ELR (cell line): ENCODE data around the gene TRAM2.
A peak's percentile ranks its signal among the peaks of the same experiment; 100 is the strongest.

Experiments
- DNase-seq: peaks from one replicate; pipeline ENCODE4 v3.0.0-alpha.2; 2015; ENCODE audit warnings: low read depth

Gene TRAM2

DNA sequence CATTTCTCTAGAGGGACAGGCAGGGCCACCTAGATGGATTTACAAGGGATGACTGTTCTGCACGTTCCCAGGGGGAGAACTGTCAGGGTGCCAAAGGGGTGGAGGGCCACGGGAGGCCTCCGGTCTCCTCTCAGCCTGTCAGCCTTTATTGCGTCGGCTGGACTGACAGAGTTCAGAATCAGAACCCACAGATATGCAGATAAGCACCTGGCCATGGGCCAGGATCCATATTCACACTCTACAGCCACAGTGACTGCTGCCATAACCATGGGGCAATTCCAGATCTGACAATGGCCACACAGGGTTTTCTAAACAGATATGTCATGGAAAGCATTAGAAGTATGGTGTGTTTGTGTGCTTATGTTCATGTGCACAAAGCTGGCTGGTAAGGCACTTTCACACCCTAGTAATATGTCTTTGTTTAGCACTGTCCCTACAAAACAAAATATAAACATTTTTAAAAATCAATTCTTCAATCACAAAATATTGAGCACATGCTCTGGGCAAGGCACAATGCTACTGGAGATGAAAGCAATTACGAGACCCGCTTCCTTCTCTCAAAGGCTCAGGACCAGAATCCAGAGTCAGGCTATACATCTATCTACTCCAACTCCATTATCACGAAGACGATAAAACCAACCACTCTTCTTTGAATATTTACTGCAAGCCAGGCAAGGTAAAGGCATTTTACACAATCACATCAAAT is 29.1 kb downstream of the TRAM2 start:
- peak; percentile 70 for DNase-seq

GRCh38 chr6:52546678-52547077 is 30.2 kb downstream of the TRAM2 start:
- no peak for DNase-seq

DNA sequence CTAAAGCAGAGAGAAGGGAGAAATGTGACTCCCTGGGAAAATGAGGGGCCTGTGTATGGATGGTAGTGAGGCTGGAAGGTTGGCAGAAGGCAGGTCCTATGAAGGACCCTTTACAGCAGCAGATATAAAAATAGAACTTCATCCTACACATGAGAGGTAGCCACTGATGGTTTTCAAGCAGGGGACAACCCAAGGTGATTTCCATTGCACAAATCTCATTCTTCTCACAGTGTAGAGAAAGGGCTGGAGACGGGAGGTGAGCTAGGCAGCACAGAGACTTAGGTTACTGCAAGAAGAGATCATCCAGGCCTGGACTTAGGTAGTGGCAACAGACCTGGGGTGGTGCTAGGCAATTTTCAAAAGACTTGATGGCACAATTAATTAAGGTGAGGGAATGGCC is 30.7 kb downstream of the TRAM2 start:
- no peak for DNase-seq

GRCh38 chr6:52545406-52546119 is 31.3 kb downstream of the TRAM2 start:
- DNase-seq = no peak

DNA sequence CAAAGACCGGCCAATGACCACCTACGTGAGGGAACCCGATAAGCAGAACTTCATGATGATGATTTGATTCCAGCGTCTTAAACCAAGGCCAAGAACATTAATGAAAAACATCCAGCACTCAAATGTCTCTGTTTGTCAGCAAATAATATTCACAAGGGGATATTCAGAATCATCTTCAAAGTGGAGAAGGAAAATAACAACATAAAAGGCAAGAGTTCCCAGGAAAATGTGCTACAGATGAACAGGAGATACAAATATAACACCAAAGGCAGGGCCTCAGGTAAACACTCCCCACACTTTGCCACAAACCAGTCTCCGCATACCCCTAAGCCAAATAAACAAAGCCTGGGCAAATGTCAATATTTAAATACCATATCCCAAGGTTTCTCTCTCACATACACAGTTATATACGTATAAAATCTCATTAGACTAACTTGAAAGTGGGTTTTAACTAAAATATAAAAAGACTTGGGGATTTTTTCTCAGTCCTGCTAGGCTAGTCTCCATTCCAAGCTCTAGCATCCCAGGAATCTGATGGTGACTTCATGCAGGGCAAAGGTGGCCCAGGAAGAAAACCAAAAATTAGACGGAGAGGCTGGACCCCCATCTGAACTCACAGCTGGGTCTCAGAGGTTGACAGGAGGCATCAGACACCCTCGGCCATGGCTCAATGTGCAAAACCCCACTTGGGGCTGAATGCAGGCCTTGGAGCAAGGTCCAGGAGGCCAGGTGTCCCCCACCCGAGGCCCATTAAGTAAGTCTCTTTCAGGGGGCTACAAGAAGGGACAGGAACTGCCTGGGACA is 32.1 kb downstream of the TRAM2 start:
- no peak for DNase-seq

GRCh38 chr6:52543729-52544601 is 32.9 kb downstream of the TRAM2 start:
- peak; percentile 88 for DNase-seq

DNA sequence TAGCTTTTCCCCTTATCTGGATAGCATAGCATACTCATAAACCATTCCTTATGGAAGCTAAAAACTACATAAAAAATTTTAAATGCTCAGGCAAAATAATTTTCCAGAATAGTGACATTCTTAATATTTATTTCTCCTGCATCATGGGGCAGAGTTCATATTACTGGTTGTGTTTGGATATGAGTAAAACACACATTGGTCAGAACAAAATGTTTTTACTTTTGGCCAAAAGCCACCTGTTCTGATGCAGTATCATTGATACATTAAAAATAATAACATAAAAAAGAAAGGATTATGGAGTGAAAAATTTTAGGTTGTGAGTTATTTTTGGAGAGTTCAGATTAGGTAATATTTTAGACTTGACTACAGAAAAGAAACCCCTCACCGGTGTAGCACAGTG is 33.6 kb downstream of the TRAM2 start:
- DNase-seq = peak; percentile 38

GRCh38 chr6:52541135-52541534 is 35.7 kb downstream of the TRAM2 start:
- DNase-seq = no peak

DNA sequence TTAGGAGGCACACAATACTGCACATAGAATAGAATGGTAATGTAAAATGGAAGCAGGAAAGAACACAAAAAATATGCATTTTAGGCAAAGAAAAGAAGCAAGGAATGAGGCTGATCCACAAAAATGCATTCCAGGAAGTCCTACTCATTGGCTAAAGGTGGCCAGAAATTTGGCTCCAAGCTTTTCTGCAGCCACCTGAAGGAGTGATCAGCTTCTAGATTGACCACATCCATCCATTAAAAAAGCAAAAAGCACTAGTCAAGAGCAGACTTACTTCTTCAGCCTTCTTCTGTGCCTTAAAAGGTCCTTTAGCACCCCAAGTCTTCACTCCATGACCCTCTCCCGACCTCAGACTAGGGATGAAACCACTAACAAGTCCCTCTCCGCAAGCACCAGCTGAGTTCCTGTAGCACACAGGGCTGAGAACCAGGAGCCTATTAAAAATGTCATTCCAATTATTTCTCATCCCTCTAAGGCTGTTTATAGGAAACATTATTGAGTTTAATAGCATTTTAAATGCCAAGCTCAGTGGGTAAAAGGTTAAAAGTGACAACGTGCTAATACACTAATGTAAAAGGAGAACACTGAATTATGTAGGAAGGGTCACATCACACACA is 36.5 kb downstream of the TRAM2 start:
- DNase-seq = peak; percentile 63

- peak; percentile 90 for DNase-seq
Observed at GRCh38 chr6:52539607-52540006, 37.3 kb downstream of the TRAM2 start.

GRCh38 chr6:52538901-52539354 is 37.9 kb downstream of the TRAM2 start:
- DNase-seq = peak; percentile 90

GRCh38 chr6:52538252-52538900 is 38.5 kb downstream of the TRAM2 start:
- peak; percentile 49 for DNase-seq

GRCh38 chr6:52537001-52537753 is 39.7 kb downstream of the TRAM2 start:
- DNase-seq = peak; percentile 50

DNA sequence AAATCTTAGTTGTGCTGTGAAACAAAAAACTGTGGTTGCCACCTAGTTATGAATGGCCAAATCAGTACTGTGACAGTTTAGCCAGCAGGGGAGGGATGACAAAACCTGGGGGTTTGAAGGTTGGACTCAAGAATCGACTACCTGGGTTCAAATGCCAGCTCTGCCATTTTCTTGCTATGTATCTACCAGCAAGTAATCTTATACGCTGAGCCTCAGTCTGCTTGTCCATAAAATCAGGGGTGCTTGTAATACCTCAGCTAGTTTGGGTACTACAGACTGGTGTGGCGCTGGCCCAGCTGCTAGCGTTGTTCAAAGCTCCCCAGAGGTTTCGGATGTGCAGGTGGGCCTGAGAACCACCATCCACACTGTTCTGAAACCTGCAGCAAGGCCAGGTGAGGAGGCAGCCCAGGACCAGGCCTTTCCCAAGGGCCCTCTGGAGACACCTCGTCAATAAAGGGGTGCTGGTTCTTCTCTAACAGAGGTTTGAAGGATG is 40.4 kb downstream of the TRAM2 start:
- DNase-seq = no peak

- DNase-seq = no peak
Observed at GRCh38 chr6:52535711-52536423, 41.0 kb downstream of the TRAM2 start.

DNA sequence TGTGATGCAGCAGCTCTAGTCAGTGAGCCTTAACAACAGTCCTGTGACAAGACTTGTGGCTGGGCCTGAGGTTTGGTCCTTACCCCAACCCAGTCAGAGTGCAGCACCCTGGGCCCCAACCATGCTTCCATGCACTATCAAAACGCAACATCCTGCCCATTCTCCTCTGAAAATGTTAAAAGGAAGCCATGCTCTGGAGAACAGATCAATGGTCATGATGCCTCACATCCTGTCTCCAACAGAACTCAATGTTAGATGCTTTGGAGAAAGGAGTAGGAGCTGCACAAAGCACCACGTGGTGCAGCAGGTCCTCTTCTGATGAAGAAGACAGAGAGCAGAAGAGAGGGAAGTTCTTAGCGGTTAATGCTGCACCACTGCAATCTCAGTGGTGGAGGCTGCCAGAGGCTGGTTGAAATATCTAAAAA is 41.9 kb downstream of the TRAM2 start:
- DNase-seq = peak; percentile 73

DNA sequence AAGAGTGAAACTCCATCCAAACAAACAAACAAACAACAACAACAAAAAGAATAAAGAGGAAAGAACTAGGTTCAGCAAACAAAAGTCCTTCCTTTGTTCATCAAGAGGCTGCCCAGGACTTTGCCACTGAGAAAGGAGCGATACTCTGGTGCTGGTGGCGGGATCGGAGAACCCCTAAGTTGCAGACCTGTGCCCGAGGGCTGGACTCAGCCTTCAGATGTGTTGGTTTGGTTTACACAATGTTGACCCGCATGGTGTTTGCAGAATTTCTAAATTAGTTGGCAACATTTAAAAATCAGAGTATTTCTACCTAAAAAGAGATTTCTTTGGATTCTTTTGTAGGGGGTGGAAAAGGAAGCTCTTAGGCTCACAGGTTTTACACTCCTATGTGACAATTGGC is 42.5 kb downstream of the TRAM2 start:
- no peak for DNase-seq

GRCh38 chr6:52533491-52533890 is 43.4 kb downstream of the TRAM2 start:
- peak; percentile 64 for DNase-seq

DNA sequence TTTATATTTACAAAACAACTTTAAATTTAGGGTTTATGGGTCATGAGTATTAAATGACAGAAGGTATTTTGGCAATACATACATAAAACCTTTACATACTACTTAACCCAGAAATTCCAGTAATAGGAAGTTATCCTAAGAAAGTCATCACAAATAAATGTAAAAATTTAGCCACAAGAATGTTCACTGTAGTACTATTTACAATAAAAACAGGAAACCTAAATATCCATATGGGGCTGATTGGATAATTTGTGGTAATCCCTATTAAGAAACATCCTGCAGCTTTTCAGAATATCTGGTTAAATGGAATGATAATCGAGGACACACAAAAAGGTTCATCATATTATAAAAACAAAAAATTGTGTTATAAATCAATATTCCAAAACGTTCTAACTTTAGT is 44.4 kb downstream of the TRAM2 start:
- peak; percentile 83 for DNase-seq
